Measurements from ENCODE around the gene PARD3B. TPM values are rescaled to one million over a fixed set of nuclear protein-coding genes. Genes with fewer than 3 reads are reported as not detected.

The PARD3B gene
- total RNA-seq, 1 donor: 53.1 TPM

DNA sequence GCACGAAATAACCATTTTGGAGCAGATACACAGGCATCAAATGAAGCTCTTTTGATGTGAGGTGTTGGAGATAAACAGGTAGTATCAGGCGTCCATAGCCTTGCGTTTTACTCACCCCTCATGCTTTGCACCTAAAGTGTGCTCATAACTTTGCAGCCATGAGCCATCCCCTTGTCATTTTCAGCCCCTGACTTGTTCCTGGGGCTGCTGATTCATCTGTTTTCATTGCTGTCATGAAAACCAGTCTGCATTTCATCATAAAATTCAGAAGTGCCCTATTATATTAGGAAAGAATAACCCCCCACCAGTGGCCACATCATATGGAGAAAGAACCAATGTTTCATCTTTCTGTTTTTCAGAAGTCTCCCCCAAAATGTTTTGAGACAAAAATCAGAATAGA lies 807.3 kb downstream of the PARD3B start:
- no peak overlapping the region for H3K4me3 ChIP-seq (ENCODE audit: low read depth, low read length)
- peak; percentile 47 for DNase-seq (ENCODE audit: low read depth)
- TF ChIP-seq, protein P1, sequence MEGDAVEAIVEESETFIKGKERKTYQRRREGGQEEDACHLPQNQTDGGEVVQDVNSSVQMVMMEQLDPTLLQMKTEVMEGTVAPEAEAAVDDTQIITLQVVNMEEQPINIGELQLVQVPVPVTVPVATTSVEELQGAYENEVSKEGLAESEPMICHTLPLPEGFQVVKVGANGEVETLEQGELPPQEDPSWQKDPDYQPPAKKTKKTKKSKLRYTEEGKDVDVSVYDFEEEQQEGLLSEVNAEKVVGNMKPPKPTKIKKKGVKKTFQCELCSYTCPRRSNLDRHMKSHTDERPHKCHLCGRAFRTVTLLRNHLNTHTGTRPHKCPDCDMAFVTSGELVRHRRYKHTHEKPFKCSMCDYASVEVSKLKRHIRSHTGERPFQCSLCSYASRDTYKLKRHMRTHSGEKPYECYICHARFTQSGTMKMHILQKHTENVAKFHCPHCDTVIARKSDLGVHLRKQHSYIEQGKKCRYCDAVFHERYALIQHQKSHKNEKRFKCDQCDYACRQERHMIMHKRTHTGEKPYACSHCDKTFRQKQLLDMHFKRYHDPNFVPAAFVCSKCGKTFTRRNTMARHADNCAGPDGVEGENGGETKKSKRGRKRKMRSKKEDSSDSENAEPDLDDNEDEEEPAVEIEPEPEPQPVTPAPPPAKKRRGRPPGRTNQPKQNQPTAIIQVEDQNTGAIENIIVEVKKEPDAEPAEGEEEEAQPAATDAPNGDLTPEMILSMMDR (IDR thresholded peaks at IDR 0.05; ENCODE audit: insufficient read depth, low read depth, low read length): no peak

DNA sequence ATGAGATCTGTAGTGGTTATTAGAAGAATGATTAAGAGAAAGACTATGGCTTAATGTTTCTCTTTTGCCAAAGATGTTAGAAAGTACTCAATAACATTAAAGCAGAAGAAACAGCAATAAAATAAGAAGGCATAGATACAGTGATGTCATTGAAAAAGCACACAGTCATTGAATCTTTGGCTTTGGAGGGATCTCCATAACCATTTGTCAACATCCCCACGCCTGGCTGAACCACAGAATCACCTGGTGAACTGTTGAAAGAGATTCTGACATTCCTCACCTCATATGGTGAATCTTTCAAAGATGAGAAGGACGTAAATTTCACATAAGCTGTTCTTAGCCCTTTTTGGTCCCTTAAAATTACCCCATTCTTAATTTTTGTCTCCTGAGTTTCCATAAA lies 812.5 kb downstream of the PARD3B start:
- TF ChIP-seq, protein P1 (IDR thresholded peaks at IDR 0.05; ENCODE audit: insufficient read depth, low read depth, low read length): no peak
- no peak overlapping the region for H3K4me3 ChIP-seq (ENCODE audit: low read depth, low read length)
- no peak for DNase-seq (ENCODE audit: low read depth)

DNA sequence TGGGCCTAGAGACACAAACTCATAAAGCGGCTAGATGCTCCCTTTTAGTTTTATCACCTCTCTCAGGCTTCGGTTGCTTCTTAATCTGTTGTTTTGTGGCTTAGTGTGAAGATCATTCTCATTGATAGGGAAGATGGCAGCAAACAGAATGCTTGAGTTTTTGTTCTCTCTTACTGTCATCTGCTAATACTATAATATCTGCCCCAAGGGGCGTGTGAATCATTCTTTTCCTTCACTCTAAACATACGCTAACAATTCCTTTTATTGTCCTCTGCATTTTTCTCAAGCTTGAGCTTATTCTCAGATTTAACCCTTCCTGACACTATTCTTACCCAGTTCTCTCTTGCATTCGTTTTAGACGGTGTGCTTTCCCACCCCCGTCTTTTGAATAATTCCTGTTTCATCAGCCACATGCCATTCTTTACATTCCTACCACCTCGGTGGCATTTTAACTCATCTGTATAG lies 813.1 kb downstream of the PARD3B start:
- TF ChIP-seq, protein P1 (IDR thresholded peaks at IDR 0.05; ENCODE audit: insufficient read depth, low read depth, low read length): no peak
- no peak overlapping the region for H3K4me3 ChIP-seq (ENCODE audit: low read depth, low read length)
- no peak for DNase-seq (ENCODE audit: low read depth)

DNA sequence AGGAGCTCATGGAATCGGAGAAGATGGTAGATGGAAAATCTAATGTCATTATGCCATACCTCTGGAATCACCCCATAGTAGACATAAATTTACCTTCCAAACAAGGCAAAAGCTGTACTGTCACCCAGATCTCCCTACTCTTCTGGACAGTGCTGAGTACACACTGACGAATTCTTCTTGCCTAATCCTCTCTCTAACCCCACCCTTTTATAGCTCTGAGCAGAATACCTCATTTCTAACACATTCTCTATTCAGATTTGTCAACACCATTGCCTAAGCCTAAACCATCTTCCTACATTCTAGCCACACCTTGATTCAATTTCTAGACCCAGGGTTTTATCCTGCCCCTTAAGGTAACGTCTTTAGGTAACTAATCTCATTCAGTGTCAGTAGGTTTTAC lies 816.0 kb downstream of the PARD3B start:
- H3K4me3 ChIP-seq (ENCODE audit: low read depth, low read length): no peak overlapping the region
- no peak for DNase-seq (ENCODE audit: low read depth)
- TF ChIP-seq, protein P1 (IDR thresholded peaks at IDR 0.05; ENCODE audit: insufficient read depth, low read depth, low read length): no peak

DNA sequence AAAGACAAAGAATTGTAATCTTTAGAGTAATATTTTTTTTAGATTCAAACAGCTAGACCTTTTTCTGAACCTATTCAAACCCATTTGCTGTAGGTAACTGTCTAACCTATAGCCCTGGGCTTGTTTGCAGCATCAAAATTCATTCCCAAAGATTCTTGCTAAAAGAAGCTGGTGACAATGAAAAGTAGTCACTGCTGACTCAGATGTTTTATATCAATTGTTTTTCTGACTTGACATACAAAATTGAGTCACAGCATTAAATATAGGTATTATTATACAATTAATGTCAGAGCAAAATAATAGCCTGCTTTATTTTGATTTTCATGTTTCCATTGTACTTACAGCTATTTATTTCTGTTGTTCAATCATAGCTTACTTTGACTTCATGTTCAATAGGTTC lies 816.7 kb downstream of the PARD3B start:
- DNase-seq (ENCODE audit: low read depth): no peak
- no peak overlapping the region for H3K4me3 ChIP-seq (ENCODE audit: low read depth, low read length)
- TF ChIP-seq, protein P1 (IDR thresholded peaks at IDR 0.05; ENCODE audit: insufficient read depth, low read depth, low read length): no peak

DNA sequence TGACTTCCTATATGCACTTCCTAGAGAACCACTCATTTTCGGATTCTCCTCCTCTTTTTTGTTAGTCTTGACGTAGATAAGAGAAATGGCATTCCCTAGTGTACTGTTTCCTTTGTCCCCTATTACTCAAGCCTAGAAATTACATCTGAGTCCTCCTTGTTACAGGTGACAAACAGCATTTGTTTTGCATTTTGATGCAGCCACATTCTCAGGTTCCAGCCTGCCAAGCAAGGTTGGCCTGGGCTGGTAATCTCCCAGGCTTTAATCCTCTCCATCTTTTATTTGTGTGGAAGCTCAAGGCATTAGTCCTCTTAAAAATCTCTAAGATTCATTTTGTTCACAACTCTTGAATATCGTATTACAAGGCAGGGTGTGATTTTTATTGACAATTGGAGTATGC lies 819.0 kb downstream of the PARD3B start:
- no peak overlapping the region for H3K4me3 ChIP-seq (ENCODE audit: low read depth, low read length)
- no peak for DNase-seq (ENCODE audit: low read depth)
- TF ChIP-seq, protein P1 (IDR thresholded peaks at IDR 0.05; ENCODE audit: insufficient read depth, low read depth, low read length): no peak

DNA sequence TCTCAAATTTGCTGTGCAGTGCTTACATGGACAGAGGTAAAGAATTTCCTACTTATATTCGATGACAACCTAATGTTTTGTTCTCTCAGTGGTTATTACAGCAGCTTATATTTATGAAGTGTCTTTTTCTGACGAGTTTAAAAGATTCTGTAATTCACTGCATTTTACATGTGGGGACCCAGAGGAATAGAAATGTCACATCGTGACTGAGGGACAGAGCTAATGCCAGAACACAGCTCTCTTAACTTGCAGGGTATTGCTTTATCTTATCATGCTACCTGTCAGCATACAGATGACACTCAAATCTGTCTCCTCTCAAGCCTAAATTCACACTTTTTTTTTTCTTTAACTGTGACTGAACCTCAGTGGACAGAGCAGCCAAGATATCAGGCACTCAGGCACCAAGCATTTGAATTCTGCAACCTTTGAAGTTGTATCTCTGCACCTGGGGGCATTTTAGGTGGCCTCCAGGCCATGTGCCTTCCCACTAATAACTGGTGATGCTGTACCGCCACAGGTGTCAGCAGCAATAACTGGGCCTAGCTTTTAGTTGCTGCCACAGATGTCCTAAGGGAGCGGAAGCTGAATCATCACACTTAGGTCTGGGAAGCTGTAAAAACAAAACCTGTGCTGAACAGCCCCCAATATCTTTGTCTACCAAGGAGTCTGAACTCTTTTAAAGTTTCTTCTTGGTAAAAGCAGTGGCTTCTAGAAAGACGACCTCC lies 821.2 kb downstream of the PARD3B start:
- no peak overlapping the region for H3K4me3 ChIP-seq (ENCODE audit: low read depth, low read length)
- TF ChIP-seq, protein P1 (IDR thresholded peaks at IDR 0.05; ENCODE audit: insufficient read depth, low read depth, low read length): no peak
- peak; percentile 60 for DNase-seq (ENCODE audit: low read depth)
